Measurements from ENCODE around the gene EYA2. TPM values are rescaled to one million over a fixed set of nuclear protein-coding genes. Genes with fewer than 3 reads are reported as not detected.

The EYA2 gene
- total and polyA plus RNA-seq, 4 donors = 1.6 to 4.4 (median 2.1) TPM

DNA sequence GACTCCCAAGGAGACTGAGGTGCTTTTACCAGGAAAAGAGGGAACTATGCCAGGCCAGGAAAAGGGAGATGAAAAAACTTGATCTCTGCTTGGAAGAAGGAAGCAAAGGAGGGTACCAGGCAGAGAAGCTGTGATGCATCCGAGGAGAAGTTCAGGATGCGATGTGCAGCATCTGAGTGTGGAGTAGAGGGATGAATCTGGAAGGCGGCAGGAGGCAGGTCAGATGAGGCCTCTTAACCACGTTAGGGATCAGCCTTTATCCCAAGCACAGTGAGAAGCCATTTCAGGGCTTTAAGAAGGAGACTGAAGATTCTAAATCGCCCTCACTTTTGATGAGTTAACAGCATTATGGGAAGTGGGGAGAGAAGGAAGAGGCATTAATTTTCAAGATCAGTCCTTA lies 44.9 kb upstream of the EYA2 start:
- H3K27ac ChIP-seq (ENCODE audit: low read depth in 1 of 2, low read length in 1 of 2) = no peak overlapping the region
- H3K9ac ChIP-seq (ENCODE audit: insufficient read depth in 1 of 2, low read length in 2 of 2) = no peak overlapping the region
- H3K9me3 ChIP-seq (ENCODE audit: control insufficient read depth in 4 of 4, insufficient read depth in 3 of 4, low read length in 3 of 4) = peaks cover 0 to 2% (median under 1%) of the 10 kb centered on the region in 4 donors
- TF ChIP-seq, protein P1, sequence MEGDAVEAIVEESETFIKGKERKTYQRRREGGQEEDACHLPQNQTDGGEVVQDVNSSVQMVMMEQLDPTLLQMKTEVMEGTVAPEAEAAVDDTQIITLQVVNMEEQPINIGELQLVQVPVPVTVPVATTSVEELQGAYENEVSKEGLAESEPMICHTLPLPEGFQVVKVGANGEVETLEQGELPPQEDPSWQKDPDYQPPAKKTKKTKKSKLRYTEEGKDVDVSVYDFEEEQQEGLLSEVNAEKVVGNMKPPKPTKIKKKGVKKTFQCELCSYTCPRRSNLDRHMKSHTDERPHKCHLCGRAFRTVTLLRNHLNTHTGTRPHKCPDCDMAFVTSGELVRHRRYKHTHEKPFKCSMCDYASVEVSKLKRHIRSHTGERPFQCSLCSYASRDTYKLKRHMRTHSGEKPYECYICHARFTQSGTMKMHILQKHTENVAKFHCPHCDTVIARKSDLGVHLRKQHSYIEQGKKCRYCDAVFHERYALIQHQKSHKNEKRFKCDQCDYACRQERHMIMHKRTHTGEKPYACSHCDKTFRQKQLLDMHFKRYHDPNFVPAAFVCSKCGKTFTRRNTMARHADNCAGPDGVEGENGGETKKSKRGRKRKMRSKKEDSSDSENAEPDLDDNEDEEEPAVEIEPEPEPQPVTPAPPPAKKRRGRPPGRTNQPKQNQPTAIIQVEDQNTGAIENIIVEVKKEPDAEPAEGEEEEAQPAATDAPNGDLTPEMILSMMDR (IDR thresholded peaks at IDR 0.05; ENCODE audit: control extremely low read depth, extremely low read depth) = no peak
- 79 to 81% methylated on average over 5 of the region's 5 CpGs for WGBS, 2 donors
- ATAC-seq (ENCODE audit: insufficient read depth, low FRiP score) (no peak), DNase-seq (no peak)
- H3K36me3 ChIP-seq (ENCODE audit: control insufficient read depth in 4 of 4, insufficient read depth in 4 of 4, low read length in 4 of 4) = no peaks in the 10 kb centered on the region
- no peaks in the 10 kb centered on the region for H3K4me1 ChIP-seq (ENCODE audit: control insufficient read depth in 5 of 5, insufficient read depth in 5 of 5, low read length in 5 of 5)
- no peaks in the 10 kb centered on the region for H3K27me3 ChIP-seq (ENCODE audit: control insufficient read depth in 3 of 3, insufficient read depth in 3 of 3, low read length in 2 of 3)
- H3K4me3 ChIP-seq = no peak overlapping the region

GRCh38 chr20:46850416-46850815 lies 44.2 kb upstream of the EYA2 start:
- no peak overlapping the region for H3K27ac ChIP-seq (ENCODE audit: low read depth in 1 of 2, low read length in 1 of 2)
- ATAC-seq (ENCODE audit: insufficient read depth, low FRiP score) (no peak), DNase-seq (no peak)
- H3K9ac ChIP-seq (ENCODE audit: insufficient read depth in 1 of 2, low read length in 2 of 2) = no peak overlapping the region
- no peaks in the 10 kb centered on the region for H3K27me3 ChIP-seq (ENCODE audit: control insufficient read depth in 3 of 3, insufficient read depth in 3 of 3, low read length in 2 of 3)
- no peaks in the 10 kb centered on the region for H3K4me1 ChIP-seq (ENCODE audit: control insufficient read depth in 5 of 5, insufficient read depth in 5 of 5, low read length in 5 of 5)
- H3K36me3 ChIP-seq (ENCODE audit: control insufficient read depth in 4 of 4, insufficient read depth in 4 of 4, low read length in 4 of 4) = no peaks in the 10 kb centered on the region
- H3K9me3 ChIP-seq (ENCODE audit: control insufficient read depth in 4 of 4, insufficient read depth in 3 of 4, low read length in 3 of 4) = peaks cover 0 to 2% (median 0%) of the 10 kb centered on the region in 4 donors
- 66 to 69% methylated on average over 10 of the region's 10 CpGs for WGBS, 2 donors
- TF ChIP-seq, protein P1 (IDR thresholded peaks at IDR 0.05; ENCODE audit: control extremely low read depth, extremely low read depth) = no peak
- no peak overlapping the region for H3K4me3 ChIP-seq

GRCh38 chr20:46850896-46851295 lies 43.7 kb upstream of the EYA2 start:
- DNase-seq (no peak), ATAC-seq (ENCODE audit: insufficient read depth, low FRiP score) (no peak)
- Histone ChIP-seq H3K36me3 (ENCODE audit: control insufficient read depth in 4 of 4, insufficient read depth in 4 of 4, low read length in 4 of 4) (no peaks in the 10 kb centered on the region), H3K4me1 (ENCODE audit: control insufficient read depth in 5 of 5, insufficient read depth in 5 of 5, low read length in 5 of 5) (no peaks in the 10 kb centered on the region), H3K27me3 (ENCODE audit: control insufficient read depth in 3 of 3, insufficient read depth in 3 of 3, low read length in 2 of 3) (no peaks in the 10 kb centered on the region), H3K27ac (ENCODE audit: low read depth in 1 of 2, low read length in 1 of 2) (no peak overlapping the region), H3K9me3 (ENCODE audit: control insufficient read depth in 4 of 4, insufficient read depth in 3 of 4, low read length in 3 of 4) (peaks cover 0 to 2% (median 0%) of the 10 kb centered on the region in 4 donors), H3K4me3 (no peak overlapping the region), H3K9ac (ENCODE audit: insufficient read depth in 1 of 2, low read length in 2 of 2) (no peak overlapping the region)
- WGBS, 2 donors = 80 to 82% methylated on average over 7 of the region's 7 CpGs
- TF ChIP-seq, protein P1 (IDR thresholded peaks at IDR 0.05; ENCODE audit: control extremely low read depth, extremely low read depth) = no peak

DNA sequence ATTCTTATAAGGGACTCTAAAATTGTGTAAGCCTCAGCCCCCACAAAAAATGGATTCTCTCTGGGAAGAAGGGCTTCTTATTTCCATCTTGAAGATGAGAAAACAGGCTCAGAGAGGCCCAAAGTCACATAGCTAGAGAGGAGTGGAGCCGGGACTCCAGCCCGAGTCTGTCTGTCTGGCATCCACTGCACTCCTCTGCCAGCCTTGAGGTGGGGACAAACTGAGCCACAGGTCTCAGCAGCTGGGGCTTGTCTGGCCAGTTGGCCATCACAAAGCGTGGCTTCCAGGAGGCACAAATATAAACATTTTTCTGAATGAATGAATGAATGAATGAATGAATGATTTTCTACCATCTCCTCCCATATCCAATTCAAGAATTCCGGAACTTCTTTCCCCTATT lies 42.9 kb upstream of the EYA2 start:
- DNase-seq (no peak), ATAC-seq (ENCODE audit: insufficient read depth, low FRiP score) (no peak)
- Histone ChIP-seq H3K4me1 (ENCODE audit: control insufficient read depth in 5 of 5, insufficient read depth in 5 of 5, low read length in 5 of 5) (peaks cover 0 to 2% (median 0%) of the 10 kb centered on the region in 5 donors), H3K36me3 (ENCODE audit: control insufficient read depth in 4 of 4, insufficient read depth in 4 of 4, low read length in 4 of 4) (no peaks in the 10 kb centered on the region), H3K27ac (ENCODE audit: low read depth in 1 of 2, low read length in 1 of 2) (no peak overlapping the region), H3K9ac (ENCODE audit: insufficient read depth in 1 of 2, low read length in 2 of 2) (no peak overlapping the region), H3K4me3 (no peak overlapping the region), H3K27me3 (ENCODE audit: control insufficient read depth in 3 of 3, insufficient read depth in 3 of 3, low read length in 2 of 3) (no peaks in the 10 kb centered on the region), H3K9me3 (ENCODE audit: control insufficient read depth in 4 of 4, insufficient read depth in 3 of 4, low read length in 3 of 4) (peaks cover 0 to 2% (median 0%) of the 10 kb centered on the region in 4 donors)
- TF ChIP-seq, protein P1 (IDR thresholded peaks at IDR 0.05; ENCODE audit: control extremely low read depth, extremely low read depth) = no peak
- whole genome bisulfite sequencing, 2 donors = 87 to 92% methylated on average over 4 of the region's 4 CpGs
